Measurements from ENCODE around the gene RAB11B.

DNA sequence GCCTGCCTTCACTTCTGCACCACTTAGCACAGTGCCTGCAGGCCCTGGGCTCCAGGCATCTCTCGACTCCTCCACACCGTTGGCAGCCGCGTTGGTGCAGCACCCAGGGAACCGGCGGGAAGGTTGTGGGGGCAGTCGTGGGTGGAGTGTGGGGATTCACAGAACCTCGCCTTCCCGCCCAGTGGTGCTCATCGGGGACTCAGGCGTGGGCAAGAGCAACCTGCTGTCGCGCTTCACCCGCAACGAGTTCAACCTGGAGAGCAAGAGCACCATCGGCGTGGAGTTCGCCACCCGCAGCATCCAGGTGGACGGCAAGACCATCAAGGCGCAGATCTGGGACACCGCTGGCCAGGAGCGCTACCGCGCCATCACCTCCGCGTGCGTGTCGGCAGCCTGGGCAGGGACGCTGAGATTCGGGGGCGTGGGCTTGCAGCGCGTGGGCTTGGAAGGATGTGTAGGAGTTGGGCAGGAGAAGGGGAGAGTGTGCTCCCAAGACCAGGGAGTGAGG is 9.6 kb downstream of the RAB11B start:
- TF ChIP-seq POLR2A (IDR thresholded peaks at IDR 0.05; ENCODE audit: low read length) (no peak), GATA1 (IDR thresholded peaks at IDR 0.05; ENCODE audit: low read depth, low read length) (no peak)
